Head of caudate nucleus (tissue), 42 donors: ENCODE data around the gene CAPN8.

Source experiments
- DNase-seq, 42 donors: peaks; one replicate each; pipeline versions ENCODE4 v3.0.0 to v3.0.0-alpha.2; 2020 to 2021; ENCODE audit warnings: mixed read lengths in 7 of 42
- intact Hi-C: fragments of 100-400 bp; cut with DNase I; formaldehyde crosslinking; loops from one replicate; pipeline ENCODE4 v1.15.0; 2022

CAPN8 gene

DNA sequence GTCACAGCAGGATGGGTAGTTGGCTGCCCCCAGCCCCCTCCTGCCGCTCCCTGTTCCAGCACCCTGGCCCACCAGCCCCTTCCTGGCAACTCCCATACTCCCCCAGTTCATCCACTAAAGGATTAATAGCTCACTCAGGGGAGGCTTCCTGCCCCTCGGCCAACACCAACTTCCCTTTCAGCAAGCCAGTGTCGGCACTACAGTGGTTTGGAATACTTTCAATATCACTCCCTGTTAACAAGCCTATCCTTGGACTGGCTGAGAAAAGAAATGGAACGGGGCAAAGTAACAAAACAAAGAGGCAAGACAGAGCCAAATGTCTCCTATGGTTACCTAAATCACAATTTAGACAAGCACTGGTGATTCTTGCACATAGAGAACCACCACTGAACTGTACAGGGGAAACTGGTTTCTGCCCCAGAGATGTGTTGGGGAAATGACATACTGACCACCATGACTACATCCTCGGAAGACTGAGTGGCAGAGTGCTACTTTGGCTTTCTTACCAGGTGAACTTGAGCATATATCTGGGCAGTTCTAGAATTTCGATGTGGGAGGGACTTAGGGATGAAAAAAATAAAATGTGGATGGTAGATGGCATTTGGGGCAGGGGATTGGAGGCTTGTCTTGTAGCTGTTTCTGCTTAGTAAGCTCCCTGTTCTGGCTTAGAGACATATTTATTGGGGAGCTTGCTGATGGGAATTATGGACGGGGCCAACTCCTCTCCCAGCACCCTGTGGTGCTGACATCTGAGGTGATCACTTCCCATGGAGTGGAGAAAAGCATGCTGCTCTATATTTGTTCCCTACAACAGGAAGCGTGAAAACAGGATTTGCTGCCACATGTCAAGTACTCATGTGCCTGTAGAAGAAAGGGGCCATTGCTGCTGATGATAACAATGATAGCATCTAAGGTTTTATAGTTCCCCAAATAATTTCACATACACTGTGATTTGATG lies 39.7 kb upstream of the CAPN8 start:
- intact Hi-C loops, result no loop called here

DNA sequence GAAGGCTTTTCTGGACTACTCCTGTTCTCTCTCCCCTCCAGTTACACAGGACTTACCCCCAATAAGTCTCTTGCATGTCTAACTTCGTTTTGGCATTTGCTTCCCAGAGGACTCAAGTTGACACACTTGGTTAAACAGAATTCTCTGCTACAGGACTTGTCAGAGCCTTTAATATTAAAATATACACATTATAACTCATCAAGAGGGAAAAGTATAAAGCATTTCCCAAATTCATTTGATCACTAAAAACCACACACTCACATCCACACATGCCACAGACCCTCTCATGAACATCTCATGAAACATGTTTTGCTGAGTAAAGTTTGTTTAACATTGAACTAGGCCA lies 38.1 kb upstream of the CAPN8 start:
- intact Hi-C loops, result no loop called here
- no peak for DNase-seq

More for the DNA sequence above, 39.7 kb upstream of the CAPN8 start:
- DNase-seq, result no peak

DNA sequence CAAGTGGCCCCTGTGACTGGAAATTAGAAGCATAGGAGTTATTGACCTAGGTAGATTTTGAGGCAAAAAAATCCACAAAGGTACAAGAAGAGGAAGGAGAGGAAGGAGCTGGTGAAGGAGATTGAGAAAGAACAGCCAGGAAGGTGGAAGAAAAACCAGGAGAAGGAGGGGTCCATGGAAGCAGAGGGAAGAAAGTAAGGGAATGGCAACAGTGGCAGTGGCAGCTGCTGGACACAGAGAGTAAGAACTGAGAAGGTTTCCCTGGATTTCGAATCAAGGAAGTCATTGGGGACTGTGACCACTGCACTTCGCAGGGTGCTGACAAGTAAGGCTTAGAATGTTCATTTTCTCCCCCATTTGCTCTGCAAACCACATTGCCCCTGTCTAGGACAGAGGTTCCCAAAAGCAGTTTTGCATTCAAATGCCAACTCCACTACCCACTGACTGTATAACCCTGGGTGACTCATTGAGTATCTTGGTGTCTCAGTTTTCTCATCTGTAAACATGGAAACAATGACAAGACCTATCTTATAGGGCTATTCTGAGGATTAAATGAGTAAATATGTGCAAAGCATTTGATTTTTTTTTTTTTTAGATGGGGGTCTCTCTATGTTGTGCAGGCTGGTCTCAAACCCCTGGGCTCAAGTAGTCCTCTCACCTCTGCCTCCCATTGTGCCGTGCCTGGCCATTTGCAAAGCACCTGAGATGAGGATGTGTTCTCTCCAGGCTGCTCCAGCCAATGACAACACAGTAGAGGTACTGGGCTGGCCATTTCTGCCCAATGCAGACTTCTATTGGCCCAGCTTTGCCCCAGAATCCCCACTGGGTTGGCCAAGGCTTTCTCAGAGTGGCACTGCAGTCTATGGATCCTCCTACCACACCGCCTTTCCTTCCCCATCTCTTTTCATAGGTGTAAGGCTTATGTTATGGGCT lies 37.5 kb upstream of the CAPN8 start:
- DNase-seq, result no peak
- intact Hi-C loops, result no loop called here

DNA sequence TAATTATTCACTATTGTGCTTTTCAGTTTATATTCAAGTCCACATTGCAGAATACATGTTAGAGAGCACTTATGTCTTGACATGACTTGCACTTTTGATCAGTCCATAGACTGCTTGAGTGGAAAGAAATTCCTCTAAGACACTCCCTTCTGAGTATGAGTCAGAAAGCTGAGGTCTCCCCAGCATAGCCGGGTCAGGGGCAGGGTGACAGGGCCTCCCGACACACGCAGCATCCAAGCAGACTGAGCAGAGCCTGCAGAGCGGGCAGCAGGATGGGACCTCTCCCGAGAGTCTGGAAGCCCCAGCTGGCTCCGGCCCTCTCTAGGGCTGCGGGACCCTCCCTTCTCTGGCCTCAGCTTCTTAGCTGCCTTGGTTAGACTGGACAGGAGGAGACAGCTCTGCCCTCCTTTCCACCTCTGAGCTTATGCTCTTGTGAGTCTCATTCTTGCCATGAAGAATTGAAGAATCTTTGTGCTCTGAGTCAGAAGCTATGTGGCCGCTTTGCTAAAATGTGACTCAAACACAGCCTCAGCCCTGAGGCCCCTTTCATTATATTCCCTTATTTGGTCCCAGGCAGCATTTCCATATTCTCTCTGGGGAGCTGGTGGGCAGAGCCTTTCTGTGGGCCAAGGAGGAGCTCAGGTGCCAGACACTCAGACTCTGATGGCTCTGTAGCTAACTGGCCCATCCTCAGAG lies 35.6 kb upstream of the CAPN8 start:
- intact Hi-C loops, result no loop called here
- DNase-seq, result no peak

DNA sequence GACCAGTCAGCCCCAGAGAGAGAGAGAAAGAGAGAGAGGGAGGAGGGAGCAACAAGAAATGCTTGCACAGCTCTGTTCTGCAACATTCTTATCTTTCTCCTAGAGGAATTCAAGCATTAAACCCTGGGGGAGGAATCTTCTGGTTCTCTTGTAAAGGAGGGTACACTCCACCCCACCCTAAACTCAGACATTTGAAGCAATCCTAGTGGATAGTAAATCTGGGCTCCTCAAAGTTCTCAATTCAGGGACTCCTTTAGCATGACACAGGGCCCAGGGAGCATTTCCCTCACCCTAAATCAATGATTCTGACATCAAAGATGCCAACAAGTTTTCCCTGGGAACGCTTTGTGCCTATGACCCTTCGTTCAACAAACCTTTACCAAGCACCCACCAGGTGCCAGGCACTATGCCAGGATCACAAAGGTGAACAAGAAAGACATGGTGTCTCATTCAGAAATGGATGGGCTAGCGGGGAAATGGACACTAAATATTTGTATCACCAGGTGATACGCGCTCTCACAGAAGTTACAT lies 35.0 kb upstream of the CAPN8 start:
- DNase-seq, result no peak
- intact Hi-C loops, result no loop called here

DNA sequence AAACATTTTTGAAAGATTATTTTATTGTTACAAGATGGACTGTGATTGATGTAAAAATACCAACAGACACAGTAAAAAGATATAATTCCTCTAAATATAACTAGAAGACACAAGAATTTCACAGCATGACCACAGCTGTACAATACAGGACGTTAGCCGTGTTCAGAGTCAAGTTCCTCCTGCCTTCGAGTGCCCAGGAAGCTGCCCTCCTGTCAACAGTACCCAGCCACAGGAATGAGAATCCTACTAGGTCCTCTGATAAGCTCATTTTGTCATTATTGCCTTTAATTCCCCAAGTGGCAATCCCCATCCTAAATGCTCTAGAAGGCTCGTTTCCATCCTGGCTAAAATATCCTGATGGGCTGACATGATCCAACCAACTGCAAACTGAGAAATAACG lies 30.4 kb upstream of the CAPN8 start:
- intact Hi-C loops, result no loop called here
- no peak for DNase-seq

DNA sequence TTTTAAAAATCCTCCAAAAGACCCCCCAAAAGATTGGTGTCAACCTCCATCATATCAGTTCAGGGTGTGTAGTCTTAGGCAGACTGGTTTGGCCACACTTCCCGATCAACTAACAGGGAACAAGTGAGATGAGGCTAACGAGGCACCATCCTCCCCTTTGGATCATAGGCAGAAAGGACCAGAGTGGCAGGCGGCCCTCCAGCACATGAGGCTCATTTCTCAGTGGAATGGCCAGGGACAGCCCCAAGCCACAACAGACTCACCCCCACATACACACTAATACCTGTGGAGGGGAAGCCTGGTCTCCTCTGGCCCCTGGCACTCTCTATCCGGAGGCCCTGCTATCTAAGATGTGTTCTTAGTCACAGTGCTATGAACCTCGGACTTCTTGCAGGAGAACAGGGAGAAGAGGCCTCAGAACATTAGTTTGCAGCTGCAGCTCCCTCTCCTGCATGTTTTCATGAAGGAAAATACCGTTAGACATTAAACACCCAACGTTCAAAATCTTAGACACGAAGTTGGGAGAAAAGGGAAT lies 29.6 kb upstream of the CAPN8 start:
- intact Hi-C loops, result no loop called here
- DNase-seq, result no peak

DNA sequence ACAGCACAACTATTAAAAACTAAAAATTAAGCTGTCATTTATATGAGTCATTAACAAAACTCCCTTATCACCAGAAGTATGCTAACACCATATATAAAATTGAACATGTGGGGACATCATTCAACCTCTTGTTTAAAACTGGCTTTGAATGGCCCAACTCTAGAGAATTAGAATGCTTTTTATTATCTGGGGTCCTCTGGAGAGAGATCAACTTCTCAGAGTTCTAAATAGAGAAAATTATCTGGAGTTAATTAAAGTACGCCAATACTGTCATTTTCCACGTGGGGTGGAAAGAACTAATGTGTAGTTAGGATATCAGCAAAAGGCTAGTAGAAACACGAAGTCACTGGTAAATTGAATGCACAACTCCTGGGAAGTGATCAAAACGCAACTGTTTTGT lies 25.6 kb upstream of the CAPN8 start:
- DNase-seq, result no peak
- intact Hi-C loops, result no loop called here

DNA sequence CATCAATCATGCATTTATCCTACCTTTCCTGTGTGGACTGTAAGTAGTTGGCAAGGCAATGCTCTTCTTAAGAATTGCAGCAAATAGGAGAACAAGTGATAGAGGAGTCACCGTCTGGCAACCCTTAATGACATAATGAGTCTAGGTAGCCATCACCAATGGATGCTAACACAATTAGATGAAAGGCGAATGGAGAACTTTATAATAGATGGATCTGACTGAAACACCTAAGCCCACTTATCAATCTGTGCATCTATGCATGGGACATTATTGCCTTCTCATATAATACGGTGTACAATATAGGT lies 18.9 kb upstream of the CAPN8 start:
- intact Hi-C loops, result loop anchor here (5.0 kb wide), 2 partner anchors 152 to 552 kb away; no protein-coding TSS in a partner anchor
- DNase-seq, result no peak

DNA sequence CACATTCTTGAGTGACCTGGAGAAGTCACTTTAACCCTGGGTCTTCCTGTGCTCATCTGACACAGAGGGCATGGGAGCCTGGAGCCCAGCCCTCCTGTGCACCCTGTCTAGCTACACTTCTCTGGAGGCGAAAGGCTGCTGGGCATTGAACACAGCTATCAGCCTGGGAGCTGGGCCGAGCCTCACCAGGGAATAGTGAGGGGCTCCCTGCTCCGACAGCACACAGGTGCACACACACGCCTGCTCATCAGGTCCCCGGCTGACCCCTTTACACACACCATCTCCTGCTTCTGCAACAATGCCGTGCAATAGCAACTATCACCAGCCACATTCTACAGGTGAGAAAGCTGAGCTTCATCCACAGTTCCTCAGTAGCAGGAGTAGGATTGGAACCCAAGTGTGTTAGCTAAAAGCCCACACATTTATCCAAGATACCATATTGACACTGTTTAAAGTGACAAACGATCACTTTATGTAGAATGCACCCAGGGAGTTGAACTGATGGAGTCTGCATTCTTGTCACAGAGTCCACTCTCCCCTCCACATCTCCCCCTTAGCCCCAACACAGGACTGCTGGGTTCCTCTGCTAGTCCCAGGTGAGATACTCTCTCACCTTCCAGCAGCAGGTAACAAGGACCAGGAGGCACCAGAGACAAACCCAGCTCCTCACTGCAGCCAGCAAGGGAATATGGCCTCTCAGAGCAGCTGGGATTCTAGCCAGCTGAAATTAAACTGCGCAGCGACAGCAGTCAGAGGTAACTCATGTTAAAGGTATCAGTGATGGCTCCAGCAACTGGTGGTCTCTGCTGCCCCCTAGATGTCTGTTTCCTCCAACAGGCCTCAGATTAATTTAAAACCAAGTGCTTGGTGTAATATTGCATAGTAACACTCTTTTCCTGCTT lies 18.3 kb upstream of the CAPN8 start:
- intact Hi-C loops, result loop anchor here (5.0 kb wide), 2 partner anchors 152 to 552 kb away; no protein-coding TSS in a partner anchor
- DNase-seq, result peak; percentile 24 to 87 (median 68)

DNA sequence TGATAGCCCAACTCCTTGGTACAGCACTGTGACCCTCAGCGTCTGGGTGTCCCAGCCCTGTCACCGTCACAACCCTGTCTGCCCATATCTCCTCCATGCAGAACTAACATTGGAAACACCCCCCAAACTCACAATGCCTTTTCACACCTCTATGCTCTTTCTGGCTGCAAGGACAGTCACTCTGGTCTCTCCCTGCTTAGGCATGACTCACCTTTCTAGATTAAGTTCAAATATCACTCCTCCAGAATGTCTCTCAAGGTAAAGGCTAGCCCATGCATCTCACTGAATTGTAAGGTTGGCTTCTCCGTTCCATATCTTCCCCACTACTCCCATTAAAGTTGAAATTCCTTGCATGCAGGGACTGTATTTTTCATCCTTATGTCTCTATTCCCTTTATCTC lies 17.0 kb upstream of the CAPN8 start:
- intact Hi-C loops, result loop anchor here (5.0 kb wide), 2 partner anchors 150 to 550 kb away; no protein-coding TSS in a partner anchor
- DNase-seq, result no peak

DNA sequence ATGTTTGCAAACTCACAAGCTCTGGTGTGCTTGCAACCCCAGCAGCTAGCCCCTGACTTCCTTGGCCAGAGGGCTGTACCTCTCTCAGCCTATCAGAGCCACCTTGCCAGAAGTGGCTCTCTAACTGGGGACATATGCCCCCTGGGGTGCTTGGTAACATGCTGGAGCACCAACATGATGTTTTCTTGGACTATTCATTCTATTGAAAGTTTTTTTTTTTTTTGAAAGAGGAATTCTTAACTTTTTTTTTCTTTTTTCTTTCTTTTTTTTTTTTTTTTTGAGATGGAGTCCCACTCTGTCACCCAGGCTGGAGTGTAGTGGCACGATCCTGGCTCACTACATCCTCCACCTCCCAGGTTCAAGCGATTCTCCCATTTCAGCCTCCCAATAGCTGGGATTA lies 14.7 kb upstream of the CAPN8 start:
- intact Hi-C loops, result loop anchor here (5.0 kb wide), 2 partner anchors 148 to 548 kb away; no protein-coding TSS in a partner anchor
- DNase-seq, result no peak

DNA sequence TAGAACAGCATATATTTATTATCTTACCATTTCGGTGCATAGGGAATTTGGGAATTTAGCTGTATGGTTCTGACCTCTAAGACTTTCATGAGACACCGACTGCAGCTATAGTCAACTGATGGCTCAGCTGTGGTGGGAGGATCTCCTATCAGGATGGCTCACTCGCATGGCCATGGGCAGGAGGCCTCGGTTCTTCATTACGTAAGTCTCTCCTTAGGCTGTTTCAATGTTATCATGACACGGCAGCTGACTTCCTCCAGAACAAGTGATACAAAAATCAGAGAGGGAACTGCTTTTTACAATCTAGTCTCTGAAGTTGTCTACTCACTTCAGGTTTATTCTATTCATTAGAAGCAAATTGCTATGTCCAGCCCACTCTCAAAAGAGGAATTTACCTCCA lies 13.3 kb upstream of the CAPN8 start:
- no peak for DNase-seq
- intact Hi-C loops, result no loop called here

DNA sequence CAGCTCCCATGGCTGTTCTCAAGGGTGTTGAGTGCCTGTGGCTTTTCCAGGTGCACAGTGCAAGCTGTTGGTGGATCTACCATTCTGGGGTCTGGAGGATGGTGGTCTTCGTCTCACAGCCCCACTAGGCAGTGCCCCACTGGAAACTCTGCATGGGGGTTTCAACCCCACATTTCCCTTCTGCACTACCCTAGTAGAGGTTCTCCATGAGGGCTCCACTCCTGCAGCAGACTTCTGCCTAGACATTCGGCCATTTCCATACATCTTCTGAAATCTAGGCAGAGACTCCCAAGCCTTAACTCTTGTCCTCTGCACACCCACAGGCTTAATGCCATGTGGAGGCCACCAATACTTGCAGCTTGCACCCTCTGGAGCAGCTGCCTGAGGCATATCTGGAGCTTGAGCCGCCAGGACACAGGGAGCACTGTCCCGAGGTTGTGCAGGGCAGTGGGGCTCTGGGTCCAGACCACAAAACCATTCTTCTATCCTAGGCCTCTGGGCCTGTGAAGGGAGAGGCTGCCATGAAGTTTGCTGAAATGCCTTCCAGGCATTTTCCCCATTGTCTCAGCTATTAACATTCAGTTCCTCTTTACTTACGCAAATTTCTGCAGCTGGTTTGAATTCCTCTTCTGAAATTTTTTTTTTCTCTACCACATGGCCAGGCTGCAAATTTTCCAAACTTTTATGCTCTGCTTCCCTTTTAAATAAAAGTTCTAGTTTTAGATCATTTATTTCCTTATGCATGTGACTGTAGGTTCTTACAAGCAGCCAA lies 8.8 kb upstream of the CAPN8 start:
- intact Hi-C loops, result no loop called here
- DNase-seq, result no peak

DNA sequence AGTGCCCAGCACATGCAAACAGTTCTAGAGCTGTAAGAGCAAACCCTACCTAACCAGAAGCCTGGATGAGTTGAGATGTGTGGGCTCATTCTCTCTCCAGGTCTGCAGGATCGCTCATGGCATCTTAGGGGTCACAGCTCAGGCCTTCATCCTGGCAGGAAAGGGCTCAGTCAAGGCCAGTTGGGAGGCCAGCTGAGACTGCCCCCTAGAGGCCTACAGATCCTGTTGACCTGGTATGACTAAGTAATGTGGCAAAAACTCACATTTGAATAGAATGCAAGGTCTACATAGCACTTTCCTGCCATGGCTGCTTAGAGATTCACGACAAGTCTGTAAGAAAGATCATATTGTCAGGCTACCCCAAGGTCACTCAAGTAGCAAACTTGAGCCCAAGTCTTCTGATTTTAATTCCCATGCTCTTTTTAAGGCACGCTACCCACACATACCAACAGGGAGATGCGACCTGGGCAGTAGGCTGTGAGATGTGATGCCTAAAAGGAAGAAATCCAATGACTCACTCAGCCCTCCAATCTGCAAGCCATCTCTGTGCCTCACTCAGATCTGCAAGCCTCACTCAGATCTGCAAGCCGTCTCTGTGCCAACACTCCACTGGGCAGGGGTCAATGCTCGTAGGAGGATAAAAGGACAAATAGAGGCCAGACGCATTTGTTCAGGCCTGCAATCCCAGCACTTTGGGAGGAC lies 5.1 kb upstream of the CAPN8 start:
- intact Hi-C loops, result no loop called here
- peak in 20 of 42 donors; percentile 10 to 61 (median 32) for DNase-seq

DNA sequence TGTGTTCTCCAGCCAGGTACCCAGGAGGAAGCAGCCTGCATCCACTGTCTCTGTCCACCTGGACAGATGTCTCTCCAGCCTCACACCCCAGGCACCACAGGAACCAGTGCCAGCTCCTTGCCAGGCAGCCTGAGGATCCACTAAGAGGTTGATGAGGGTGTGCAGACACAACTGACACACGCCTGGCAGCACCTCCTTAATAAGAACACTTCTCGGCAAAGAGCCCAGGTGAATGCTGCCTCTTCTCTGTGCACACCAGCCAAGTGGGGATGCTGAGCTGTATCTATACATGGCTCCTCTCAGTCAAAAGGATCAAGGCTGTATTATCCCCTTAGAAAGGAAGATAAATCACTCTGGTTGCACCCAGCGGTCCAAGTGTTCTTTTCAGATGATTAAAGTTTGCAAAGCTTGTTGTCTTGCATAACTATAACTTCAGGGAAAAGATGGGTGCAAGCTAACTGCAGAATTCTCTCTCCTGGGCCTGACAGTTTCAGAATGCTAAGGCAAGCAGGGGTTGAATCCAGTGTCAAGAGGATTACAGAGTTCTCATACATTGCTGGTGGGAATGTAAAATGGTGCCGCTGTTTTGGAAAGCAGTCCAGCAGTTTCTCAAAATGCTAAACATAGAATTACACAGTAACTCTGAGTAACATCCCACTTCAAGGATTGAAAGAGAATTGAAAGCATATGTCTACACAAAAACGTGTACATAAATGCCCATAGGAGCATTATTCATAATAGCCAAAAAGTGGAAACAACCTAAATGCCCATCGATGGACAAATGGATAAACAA lies 3.7 kb upstream of the CAPN8 start:
- no peak for DNase-seq
- intact Hi-C loops, result no loop called here
